Stimulated activated CD4-positive, alpha-beta T cell treated with anti-CD3 and anti-CD28 coated beads, Interleukin-2, amount 100 ng/mL, for 4 hours (primary cell): ENCODE results near the gene FAM83E.
"Not testable (repeated sequence)": the region's sequence is repeated elsewhere in the genome, so short reads cannot be mapped to it uniquely, and the experiment has no call there.

Source experiments
- DNase-seq: peaks from one replicate; pipeline ENCODE4 v3.0.0-alpha.2; 2020; ENCODE audit warnings: low read depth

FAM83E gene

GRCh38 chr19:48611872-48612271 is 3.0 kb downstream of the FAM83E start:
- DNase-seq, result no peak

- DNase-seq, result no peak
Measured at GRCh38 chr19:48609571-48610108, 5.2 kb downstream of the FAM83E start.

DNA sequence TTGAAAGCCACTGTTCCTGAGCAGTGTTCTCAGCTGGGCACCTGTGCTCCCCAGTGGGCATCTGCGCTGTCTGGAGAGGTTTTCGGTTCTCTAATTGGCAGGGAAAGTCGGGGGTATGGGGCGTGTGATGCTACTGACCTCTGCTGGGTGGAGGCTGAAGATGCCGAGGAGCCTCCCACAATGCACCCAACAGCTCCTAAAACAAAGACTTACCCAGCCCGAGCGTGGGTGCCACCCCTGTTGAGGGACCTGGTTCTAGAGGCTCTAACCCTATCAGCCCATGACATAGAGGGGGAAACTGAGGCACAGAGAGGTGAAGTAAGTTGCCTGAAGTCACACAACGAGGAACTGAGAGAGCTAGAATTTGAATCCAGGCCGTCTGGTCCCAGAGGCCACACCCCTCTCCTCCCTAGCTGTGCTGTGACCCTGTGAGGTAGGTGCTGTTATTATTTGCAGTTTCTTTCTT is 6.0 kb downstream of the FAM83E start:
- DNase-seq, result no peak

DNA sequence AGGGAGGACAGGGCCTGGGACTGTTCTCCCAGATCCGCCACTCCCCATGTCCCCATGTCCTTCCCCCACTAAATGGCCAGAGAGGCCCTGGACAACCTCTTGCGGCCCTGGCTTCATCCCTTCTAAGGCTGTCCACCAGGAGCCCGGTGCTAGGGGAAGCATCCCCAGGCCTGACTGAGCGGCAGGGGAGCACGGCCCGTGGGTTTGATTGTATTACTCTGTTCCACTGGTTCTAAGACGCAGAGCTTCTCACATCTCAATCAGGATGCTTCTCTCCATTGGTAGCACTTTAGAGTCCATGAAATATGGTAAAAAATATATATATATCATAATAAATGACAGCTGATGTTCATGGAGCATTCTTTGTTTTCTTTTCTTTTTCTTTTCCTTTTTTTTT is 7.5 kb downstream of the FAM83E start:
- no peak for DNase-seq

DNA sequence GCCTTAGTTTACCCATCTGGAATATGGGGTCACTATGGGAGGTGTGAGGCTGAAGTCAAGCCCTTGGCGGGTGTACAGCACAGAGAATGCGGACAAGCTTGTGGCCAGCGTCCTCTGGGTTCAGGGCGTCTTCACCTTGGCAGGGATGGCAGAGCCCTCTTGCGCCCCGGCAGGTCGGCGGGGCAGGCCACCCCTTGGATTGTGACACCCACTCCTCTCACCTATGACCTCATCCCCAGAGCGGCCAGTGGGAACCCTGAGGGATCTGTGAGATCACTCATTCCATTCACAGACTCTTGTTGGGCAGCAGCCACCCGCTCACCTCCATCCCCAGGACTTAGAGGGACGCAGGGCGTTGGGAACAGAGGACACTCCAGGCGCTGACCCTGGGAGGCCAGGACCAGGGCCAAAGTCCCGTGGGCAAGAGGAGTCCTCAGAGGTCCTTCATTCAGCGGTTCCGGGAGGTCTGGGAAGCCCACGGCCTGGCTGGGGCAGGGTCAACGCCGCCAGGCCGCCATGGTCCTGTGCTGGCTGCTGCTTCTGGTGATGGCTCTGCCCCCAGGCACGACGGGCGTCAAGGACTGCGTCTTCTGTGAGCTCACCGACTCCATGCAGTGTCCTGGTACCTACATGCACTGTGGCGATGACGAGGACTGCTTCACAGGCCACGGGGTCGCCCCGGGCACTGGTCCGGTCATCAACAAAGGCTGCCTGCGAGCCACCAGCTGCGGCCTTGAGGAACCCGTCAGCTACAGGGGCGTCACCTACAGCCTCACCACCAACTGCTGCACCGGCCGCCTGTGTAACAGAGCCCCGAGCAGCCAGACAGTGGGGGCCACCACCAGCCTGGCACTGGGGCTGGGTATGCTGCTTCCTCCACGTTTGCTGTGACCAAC is 8.2 kb downstream of the FAM83E start, which contains the start of gene SPACA4:
TSS of gene SPACA4 (plus strand) at position 280 of the 896 bp plus-strand sequence. CDS start at position 517, 237 bp downstream.
- DNase-seq, result no peak

GRCh38 chr19:48603850-48604249 is 11.0 kb downstream of the FAM83E start:
- no peak for DNase-seq

GRCh38 chr19:48603449-48603848 is 11.4 kb downstream of the FAM83E start:
- DNase-seq, result no peak

- DNase-seq, result no peak
Measured at GRCh38 chr19:48603001-48603400, 11.9 kb downstream of the FAM83E start.

DNA sequence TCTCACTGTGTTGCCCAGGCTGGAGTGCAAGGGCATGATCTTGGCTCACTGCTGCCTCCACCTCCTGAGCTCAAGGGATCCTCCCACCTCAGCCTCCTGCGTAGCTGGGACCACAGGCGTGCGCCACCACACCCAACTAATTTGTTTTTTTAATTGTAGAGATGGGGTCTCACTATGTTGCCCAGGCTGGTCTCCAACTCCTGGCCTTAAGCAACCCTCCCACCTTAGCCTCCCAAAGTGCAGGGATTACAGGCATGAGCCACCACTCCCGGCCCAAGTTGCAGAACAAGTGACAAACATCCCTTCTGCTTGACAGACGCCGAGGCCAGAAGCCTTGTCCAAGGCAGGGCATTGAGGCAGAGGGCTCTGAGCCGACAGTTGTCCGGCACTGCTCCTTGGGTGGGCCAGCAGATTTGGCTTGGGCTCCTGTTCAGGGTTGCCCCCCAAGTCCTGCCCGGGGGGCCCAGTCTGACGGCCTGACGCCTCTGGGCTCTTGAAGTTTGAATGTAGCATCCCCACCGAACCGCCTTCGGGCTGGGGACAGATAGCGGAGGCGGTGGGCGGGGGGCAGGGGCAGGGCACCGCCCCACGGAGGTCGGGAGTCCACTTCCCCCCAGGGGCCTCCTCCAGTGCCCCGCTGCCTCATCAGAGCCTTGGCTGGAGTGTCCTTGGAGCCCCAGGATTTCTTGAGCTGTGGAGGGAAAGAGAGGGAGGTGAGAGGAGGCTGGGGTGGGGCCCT is 14.0 kb downstream of the FAM83E start:
- no peak for DNase-seq

DNA sequence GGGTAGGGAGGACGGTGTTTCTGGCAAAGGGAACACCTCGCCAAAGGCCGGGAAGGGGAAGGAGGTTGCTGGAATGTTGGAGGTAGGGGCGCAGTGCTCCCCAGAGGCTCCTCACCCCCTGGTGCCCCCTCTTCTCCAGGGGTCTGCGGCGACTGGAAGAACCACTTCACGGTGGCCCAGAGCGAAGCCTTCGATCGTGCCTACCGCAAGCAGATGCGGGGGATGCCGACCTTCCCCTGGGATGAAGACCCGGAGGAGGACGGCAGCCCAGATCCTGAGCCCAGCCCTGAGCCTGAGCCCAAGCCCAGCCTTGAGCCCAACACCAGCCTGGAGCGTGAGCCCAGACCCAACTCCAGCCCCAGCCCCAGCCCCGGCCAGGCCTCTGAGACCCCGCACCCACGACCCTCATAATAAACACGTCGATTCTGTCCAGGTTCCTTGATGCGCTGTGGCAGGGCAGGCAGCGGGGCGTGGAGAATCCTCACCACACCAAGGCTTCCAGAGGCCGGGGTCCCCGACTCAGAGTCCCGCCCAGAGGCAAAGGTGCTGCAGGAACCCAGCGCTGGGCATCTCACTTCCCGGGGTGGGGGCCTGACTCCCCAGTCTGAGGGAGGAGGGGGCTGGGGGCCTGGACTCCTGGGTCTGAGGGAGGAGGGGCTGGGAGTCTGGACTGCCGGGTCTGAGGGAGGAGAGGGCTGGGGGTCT is 15.7 kb downstream of the FAM83E start:
- DNase-seq, result no peak

DNA sequence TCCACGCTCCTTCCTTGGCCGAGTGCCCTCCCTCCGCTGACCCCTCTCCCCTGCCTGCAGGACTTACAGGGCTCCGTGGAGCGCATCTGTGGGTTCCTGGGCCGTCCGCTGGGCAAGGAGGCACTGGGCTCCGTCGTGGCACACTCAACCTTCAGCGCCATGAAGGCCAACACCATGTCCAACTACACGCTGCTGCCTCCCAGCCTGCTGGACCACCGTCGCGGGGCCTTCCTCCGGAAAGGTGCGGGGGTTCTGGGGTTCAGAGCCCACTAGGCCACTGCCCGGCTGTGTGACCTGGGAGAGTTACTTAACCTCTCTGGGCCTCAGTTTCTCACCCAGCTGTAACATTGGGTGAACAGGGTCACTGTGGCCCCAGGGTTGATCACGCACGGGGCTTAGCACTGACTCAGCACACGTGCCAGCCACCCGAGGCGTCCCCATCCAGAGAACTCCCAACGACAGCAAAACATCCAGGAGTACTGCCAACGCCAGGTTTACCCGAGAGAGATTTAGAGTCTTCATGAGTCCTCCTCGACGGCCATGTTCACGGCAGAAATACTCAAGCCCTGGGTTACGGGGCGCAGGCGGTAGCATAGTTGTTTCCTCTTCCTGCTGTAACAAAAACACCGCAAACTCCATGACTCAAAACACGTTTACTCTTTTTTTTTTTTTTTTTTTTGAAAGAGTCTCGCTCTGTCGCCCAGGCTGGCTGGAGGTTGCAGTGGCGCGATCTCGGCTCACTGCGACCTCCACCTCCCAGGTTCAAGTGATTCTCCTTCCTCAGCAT is 18.0 kb downstream of the FAM83E start:
- DNase-seq, result no peak

DNA sequence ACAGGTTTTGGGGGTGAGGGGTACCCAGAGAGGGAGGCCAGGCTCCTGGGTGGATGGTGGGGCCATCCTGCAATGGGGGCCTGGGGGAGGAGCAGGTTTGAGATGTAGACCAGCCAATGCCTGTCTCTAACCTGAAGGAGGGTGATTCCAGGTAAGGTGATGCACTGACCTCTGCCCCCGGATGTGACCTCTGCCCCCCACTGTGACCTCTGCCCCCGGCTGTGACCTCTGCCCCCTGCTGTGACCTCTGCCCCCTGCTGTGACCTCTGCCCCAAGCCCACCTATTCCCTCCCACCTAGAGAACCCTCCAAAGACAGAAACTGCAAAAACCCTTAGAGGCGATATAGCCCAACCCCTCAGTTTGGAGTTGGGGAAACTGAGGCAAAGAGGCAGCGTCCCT is 18.6 kb downstream of the FAM83E start:
- no peak for DNase-seq

- DNase-seq, result no peak
Measured at GRCh38 chr19:48595833-48596232, 19.0 kb downstream of the FAM83E start.

DNA sequence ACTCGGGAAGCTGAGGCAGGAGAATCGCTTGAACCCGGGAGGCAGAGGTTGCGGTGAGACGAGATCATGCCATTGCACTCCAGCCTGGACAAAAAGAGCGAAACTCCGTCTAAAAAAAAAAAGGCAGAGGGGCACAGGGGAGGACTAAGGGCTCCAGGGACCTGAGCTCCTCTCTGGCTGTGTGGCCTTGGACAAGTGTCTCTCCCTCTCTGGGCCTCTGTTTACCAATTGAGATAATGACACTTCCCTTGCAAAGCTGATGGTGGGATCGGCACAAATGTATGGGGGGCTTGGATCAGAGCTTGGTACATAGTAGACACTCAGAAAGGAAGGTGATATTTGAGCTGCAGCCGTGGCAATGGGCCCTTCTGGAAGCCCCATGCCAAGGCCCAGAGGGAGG is 19.7 kb downstream of the FAM83E start:
- no peak for DNase-seq

- no peak for DNase-seq
Measured at GRCh38 chr19:48591021-48591420, 23.9 kb downstream of the FAM83E start.

GRCh38 chr19:48588670-48589401 is 26.0 kb downstream of the FAM83E start:
- DNase-seq, result peak; percentile 73

DNA sequence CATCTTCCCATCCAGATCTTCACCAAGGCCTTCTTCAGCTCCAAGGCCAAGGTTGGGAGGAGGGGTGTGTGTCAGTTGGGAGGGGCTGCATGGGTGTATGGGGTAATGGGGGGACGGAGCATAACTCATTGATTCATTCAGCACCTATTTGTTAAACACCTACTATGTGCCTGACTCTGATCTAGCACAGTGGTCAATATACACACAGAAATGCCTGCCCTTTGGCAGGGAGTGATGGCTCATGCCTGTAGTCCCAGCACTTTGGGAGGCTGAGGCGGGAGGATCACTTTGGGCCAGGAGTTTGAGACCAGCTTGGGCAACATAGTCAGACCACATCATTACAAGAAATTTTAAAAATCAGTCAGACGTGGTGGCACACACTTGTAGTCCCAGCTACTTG is 27.5 kb downstream of the FAM83E start:
- DNase-seq, result no peak

DNA sequence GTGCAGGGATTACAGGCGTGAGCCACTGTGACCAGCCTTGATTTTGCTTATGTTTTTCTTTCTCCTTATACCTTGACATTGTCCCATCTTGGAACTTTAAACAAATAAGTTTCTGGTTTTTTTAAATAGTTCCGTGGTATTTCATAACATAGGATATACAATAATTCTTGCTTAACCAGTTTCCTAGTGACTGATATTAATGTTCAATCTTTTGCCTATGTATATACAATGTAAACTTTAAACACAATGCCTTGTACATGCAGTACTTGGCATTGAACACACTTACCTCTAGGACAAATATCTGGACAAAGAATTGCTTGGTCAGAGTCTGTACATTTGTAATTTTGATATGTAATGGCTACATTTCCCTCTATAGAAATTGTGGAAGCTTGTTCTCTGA is 32.7 kb downstream of the FAM83E start:
- DNase-seq, result no peak

DNA sequence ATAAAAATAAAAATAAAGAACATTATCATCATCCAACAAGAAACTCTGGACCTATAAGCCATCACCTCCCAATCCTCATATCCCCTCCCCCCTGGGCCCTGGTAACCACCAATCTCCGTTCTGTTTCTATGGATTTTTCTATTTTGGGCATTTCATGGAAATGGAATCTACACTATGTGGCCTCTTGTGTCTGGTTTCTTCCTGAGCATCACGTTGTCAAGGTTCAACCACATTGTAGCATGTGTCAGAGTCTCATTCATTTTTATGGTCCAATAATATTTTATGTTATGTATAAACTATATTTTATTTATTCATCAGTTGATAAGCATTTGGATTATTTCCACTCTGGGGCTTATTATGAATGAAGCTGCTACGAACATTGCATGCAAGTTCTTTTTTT is 36.0 kb downstream of the FAM83E start:
- DNase-seq, result no peak

DNA sequence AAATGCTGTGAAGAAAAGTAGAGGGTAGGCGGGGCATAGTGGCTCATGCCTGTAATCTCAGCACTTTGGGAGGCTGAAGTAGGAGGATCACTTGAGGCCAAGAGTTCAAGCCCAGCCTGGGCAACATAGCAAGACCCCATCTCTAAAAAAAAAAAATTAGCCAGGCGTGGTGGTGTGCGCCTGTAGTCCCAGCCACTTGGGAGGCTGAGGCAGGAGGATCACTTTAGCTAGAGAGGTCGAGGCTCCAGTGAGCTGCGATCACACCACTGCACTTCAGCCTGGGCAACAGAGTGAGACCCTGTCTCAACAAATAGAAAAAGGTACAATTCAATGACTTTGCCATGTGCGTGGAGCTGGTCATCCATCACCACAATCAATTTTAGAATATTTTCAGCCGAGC is 37.0 kb downstream of the FAM83E start:
- not testable (repeated sequence) for DNase-seq
